HG03575 (cell line): ENCODE data around the gene RHOH.

ENCODE experiments used
- ATAC-seq: cut with Tn5 transposase; IDR thresholded peaks from one replicate; pipeline ENCODE4 v1.9.1; 2021; ENCODE audit not compliant: unreplicated experiment, insufficient number of reproducible peaks, low FRiP score; ENCODE audit errors: extremely low read depth

RHOH gene

DNA sequence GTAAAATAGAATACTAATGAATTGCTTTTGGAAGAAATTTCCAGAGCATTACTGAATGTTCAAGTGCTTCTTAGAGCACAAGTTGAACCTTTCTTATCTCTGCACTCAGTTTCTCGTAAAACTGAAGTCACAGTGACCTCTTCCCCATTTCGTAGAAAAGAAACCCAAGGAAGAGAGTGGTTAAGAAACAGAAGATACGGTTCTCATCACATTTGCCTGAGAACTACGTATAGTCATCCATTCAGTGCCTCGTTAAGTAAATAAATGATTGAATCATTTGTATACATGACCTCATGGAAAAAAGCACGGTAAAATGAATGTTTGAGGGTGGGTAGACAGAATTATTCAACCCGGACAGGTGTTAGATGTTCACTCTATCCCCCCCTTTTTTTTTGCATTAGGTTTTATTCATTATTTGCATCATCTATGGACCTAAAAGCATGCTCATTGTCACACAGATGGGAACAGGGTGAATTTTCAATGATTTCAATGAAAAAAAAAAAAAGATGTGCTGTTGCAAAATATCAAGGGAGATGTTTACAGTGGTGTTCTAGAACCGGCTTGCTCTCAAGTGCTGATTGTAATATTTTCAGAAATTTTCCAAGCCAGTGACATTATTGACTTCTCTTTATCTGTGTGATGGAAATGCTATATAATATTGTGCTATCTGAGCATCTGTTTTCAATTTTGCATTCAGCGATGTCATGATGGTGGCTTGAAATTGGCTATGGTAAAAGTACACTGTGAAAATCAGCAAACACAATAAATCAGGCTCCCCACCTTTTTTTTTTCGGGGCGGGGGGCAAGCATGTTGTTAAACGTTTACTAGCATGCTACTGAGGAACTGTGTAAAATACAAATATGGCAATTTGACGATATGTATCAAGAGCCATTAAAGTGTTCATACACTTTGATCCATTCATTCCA is 4.3 kb downstream of the RHOH start:
- no peak for ATAC-seq

DNA sequence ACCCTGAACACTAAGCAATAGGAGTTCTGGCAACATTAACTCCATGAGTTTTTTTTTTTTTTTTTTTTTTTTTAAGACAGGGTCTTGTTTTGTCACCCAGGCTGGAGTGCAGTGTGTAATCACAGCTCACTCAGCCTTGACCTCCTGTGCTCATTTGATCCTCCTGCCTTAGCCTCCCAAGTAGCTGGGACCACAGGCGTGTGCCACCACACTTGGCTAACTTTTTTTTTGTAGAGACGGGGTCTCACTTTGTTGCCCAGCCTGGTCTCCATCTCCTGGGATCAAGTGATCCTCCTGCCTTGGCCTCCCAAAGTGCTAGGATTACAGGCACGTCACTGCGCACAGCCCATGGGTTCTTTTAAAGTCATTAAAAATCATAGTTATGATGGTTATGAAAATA is 5.1 kb downstream of the RHOH start:
- ATAC-seq = no peak

DNA sequence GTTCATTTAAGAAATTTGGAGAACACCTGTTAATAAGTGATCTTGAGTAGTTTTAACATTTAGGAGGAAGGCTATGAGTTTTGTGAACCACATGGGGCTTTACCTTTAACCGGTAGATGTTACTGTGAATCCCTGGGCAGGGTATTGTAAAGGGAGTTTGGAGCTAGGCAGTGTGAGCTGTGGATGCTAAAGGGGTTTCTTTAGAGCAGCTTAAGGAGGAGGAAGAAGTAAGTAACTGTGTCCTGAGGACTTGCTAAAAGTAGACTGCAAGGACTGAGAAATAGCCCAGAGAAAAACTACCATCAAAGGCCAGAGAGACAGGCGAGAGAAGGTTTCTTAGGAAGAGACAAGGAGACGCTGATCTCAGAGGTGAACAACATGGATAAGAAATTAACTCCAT is 5.6 kb downstream of the RHOH start:
- no peak for ATAC-seq

DNA sequence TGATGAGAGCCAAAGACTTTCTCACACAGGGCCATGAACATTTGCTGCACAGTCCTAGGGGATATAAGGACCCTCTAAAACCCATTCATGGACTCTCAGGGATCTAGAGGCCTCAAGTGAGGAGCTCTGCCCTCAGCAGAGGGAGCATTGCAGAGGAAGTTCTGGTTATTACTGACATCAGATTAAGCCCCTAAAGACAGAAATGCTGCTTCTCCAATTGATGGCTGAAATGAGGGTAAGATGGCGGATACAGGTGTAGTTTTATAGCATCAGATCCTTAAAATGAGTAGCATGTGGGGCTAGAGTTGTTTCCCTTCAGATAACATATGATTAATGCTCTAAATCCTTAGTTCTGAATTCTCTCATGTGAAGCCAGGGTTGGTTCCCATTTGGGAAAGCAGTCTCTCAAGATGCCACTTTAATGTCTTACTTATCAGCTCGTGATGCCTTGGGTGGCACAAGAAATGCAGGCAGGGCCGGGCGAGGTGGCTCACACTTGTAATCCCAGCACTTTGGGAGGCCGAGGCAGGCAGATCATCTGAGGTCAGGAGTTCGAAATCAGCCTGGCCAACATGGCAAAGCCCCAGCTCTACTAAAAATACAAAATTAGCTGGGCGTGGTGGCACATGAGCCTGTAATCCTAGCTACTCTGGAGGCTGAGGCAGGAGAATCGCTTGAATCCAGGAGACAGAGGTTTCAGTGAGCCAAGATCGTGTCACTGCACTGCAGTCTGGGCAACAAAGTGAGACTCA is 7.9 kb downstream of the RHOH start:
- no peak for ATAC-seq

DNA sequence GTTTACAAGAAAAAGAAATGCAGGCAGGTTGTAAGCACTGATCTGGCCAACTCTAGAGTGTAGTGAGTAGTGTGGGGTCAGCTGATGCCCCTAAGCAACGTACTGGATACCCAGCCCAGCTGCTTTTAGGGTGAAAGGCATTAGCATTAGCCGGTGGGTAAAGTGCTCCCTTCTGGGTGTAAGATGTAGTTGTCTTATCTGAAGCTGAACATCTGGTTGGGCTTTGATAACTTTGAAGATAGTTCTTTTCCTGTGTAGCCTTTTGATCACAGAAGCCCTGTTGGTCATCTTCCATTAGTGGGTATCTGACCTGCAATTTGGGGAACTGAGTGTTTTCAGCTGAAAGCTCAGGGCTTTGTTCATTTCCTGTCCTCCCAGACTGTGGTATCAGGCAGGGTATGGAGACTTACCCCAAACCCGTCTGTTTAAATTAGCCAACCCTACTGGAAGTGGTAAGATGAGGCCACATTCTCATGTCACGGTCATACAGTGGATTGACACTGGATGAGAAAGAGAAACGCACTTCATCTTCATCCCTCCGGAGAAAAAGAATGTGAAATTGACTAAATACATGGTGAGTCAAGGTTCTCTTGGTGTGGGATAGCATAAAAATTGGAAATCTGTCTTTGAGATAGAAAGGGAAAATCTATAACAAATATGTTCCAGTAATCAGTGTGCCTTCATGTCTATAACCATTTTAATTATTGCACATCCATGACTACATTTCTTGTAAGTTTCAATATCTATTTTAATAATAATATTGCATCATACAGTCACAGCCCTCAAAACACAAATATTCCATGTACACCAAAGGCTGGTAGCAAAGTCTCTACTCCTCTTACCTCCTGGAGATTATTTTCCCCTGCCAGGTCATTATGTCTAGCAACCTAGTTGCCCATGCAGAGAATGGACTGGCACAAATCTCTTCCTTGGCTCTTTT is 8.7 kb downstream of the RHOH start:
- peak; percentile 36 for ATAC-seq

DNA sequence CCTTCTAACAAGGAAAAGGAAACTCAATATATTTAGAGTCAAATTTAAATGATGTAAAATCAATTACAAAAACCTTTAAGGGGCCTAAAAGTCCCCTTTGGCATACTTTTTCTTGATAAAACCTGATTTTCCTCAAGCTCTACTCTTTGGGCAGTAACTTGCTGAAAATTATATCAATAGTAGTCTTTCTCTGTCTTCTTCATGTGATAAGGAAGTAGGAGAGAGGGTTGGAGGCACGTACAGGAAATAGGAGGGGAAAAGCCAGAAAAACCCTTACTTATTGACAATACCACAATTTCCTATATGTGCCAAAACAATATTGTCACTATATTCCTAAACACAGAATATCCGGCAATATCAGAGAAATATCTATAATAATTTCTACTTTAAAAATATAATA is 9.6 kb downstream of the RHOH start:
- no peak for ATAC-seq

DNA sequence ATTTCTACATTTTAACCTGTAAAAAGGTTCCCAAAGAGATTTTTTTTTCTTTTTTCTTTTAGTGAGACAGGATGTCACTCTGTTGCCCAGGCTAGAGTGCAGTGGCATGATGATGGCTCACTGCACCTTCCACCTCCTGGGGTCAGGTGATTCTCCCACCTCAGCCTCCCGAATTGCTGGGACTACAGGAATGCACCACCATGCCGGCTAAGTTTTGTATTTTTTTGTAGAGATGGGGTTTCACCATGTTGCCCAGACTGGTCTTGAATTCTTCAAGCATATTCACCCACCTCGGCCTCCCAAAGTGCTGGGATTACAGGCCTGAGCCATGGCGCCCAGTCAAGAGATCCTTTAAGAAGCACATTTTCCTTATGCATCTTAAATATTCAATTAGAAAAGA is 12.6 kb downstream of the RHOH start:
- ATAC-seq = no peak

DNA sequence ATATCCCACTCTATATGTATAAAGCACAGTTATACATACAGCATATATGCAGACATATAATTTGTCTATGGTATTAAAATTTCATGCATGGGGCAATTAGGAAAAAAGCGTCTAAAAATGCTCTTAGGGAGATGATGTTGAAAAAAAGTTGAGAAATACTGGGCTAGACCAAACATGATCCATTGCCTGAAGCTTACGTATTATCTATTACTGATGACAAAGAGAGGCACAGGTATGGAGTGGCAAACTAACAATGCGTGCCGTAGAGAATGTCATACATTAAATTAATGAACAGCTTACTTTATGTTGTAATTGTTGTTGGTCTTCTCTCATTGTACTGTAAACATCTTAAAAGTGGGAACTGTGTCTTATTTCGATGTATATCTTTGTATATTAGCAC is 13.9 kb downstream of the RHOH start:
- no peak for ATAC-seq

DNA sequence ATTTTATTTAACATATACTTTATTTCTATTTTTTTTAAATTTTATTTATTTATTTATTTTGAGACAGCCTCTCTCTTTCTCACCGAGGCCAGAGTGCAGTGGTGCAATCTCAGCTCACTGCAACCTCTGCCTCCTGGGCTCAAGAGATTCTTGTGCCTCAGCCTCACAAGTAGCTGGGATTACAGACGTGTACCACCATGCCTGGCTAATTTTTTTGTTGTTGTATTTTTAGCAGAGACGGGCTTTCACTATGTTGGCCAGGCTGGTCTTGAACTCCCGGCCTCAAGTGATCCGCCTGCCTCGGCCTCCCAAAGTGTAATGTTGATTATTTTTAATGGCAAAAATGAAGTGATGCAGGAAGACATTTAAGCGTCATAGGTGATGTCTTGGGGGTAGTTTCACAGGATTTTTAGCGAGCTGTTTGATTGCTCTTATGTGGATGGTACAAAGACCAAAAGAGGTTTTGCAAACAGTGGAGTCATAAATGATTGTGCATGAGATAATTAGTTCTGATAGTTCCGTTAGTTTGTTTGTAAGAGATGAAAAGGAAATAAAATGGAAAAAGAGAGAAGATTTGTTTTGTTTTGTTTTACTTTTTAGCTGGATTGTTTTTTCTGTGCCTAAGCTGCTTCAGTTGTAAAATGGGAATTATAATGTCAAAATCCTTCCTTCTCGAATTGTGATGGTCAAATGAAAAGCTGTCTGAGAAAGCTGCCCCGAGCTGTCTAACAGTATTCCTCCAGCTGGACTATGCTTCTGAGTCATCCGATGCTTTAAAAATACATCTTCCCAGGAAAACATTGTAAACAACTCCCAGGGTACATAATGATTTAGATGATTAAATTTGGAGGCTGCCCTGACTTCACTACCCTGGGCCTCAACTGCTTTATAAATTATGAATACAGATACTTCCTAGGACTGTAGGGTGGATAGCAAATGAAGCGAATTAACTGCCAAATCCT is 14.7 kb downstream of the RHOH start:
- ATAC-seq = no peak

DNA sequence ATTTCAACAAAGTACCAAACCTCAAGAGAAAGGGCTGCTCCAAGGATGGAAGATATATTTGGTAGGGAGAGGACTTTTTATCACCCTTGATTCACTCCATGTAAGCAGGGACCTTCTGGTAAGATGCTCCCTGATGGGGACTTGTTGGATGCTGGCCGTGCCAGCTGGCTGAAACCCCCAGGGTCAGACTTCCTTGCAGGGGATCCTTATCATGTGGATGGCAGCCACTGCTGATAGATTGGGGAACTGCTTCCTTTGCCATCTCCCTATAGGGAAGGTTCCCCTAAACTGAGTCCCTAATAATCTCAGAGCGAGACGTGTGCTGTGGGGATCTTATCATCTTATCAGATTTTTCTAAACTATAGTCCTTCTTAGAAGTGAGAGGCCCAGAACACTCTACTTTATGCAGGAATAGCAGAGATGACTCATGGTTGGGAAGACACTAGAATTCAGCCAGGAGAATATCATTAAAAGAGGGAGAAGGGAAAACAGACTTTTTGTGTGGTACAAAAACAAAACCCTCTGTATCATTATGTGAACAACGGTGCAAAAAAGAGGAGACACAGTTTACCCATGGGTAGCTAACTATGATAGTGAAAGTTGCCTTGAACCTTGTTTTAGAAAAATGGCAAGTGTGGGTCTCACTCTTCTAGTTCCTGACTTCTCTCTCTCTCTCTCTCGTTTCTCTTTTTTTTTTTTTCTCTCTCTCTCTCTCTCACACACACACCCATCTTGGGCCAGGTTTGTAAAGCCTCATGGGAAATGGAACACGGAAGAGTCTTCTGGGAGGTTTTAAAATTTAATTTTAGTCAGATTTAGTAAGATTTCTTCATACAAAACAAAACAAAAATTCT is 16.1 kb downstream of the RHOH start:
- ATAC-seq = no peak

DNA sequence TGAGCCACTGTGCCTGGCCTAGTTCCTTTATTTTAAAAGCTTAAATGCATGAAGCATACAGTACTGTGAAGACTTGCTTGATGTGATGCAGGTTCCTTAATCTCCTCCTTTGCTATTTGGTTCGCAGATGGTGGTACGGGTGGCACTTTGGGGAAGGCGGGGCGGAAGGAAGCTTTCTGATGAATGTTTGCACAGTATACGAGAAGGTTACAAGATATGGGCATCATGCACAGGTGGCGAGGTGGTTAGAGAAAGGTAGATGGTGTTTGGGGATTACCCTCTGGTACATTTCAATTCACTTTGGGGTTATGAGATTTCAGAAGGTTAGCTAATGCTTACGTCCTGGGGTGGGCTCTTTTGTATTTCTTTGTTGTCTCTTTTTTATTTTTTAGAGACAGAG is 17.2 kb downstream of the RHOH start:
- ATAC-seq = no peak

DNA sequence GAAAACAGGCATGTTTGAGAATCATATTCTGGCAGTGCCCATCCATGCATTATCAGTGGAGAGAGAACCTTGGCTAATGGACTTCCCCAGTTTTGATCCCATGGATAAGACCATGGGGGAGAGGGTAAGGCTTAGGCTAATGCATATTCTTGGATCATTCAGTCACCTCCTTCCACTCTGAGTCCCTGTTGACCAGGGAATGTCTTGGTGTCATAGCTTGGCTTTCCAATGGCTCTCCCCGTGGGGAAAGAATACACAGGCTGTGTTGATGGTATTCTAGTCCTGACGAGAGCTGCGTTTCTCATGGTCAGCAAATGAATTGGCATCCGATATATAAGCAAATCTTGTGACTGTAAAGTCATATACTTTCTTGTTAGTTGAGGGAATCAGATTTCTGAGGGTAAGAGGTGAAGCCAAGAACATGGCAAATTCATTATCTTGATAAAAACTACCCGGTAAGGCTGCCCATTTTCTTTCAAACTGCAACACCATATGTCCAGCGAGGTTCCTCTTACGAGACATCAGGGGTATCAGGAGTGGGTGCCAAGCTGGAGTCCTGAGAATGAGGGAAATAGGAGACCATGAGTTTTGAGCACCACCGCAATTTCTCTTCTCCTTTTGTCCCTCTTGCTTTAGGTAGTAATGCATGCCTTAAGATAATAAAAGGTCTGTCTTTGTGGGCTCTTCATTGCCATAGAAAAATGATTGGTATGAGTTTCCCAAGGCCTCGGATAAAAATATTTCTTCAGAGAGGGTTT is 18.0 kb downstream of the RHOH start:
- no peak for ATAC-seq

DNA sequence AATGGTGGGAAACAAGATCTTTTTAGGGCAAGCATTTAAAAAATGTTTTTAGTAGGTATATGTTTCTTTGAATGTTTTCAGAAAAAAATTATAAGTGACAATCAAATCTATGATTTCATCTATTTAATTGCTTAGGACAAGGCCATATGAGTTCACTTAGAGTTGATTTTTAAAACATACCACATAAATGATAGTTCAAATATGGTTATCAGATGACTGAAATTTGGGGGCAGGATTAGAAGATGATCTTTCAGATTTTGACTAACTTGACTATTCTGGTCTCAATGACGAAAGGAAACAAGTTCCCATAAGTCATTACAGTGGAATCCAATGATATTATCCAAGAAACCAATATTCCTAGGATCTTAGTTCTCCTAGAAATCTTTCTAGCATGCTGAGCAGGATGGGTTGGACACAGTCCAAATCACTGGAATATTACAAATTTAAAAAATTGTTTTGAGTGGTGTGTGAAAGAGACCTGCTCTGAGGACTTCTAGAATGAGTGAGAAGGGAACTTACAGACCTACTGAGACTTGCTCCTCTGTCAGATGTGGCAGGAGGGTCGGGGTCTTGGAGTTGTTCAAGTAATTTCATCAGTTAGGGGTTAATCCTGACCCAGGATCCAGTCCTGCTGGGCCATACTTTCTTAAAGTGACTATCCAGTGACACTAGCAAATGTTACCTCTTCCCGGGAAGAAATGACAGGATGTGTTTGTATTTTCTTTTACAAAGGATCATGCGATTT is 20.0 kb downstream of the RHOH start:
- ATAC-seq = no peak

DNA sequence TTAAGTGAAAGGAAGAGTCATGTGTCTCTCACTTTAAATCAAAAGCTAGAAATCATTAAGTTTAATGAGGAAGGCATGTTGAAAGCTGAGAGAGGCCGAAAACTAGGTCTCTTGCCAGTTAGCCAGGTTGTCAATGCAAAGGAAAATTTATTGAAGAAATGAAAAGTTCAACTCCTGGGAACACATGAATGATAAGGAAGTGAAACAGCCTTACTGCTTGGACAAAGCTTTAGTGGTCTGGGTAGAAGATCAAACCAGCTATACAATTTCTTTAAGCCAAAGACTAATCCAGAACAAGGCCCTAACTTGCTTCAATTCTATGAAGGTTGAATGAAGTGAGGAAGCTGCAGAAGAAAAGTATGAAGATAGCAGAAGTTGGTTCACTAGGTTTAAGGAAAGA is 24.9 kb downstream of the RHOH start:
- ATAC-seq = no peak

DNA sequence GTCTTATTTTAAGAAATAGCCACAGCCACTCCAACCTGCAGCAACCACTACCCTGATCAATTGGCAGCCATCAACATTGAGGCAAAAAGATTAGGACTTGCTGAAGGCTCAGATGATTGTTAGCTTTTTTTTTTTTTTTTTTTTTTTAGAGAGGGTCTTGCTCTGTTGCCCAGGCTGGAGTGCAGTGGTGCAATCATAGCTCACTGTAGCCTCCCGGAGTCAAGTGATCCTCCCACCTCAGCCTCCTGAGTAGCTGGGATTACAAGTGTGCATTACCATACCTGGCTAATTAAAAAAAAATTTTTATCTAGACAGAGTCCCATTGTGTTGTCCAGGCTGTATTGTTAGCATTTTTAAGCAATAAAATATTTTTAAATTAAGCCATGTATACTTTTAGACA is 26.5 kb downstream of the RHOH start:
- no peak for ATAC-seq

DNA sequence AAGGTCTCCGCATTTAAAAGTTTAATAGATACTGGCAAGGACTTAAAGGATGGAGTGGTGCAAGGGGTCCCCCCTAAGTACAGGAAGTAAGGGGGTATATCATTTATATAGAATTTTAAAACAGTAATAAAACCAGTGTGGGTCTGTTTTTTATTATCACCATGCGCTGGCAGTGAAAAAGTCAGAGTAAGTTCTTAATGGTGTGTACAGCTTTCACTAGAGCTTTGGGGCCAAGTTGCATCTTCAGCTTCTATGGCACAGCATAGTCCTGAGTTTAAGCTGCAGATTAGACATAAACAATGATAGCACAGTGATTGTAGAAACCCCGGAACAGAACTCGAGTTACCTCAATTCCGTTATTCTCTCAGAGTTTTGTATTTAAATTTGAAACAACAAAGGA is 27.6 kb downstream of the RHOH start:
- ATAC-seq = no peak
